Left lung (tissue), 10 donors: Measurements from ENCODE around the gene ITGB7. TPM values are rescaled to one million over a fixed set of nuclear protein-coding genes. Genes with fewer than 3 reads are reported as not detected.

ENCODE experiments used
- ATAC-seq: fragments of 200-7000 bp; cut with Tn5 transposase; one replicate; pipeline ENCODE4 v1.9.1; 2020; ENCODE audit warnings: moderate library complexity
- DNase-seq, 4 donors: peaks; one replicate each; pipeline ENCODE4 v3.0.0-alpha.2; 2013 to 2020
- H3K27ac ChIP-seq, 2 donors: fragments of 200-600 bp; sonication (generic) in 1 of 2; one replicate each; pipeline versions ENCODE4 v1.5.0 to v1.8.0; 2020 to 2021
- H3K27me3 ChIP-seq, 2 donors: fragments of 200-600 bp; sonication (generic) in 1 of 2; one replicate each; pipeline versions ENCODE4 v1.5.0 to v1.8.0; 2020 to 2021
- H3K36me3 ChIP-seq, 2 donors: fragments of 200-600 bp; sonication (generic) in 1 of 2; one replicate each; pipeline versions ENCODE4 v1.5.0 to v1.8.0; 2020 to 2021
- H3K4me1 ChIP-seq, 2 donors: fragments of 200-600 bp; one replicate each; pipeline ENCODE4 v1.8.0; 2021
- H3K4me3 ChIP-seq, 2 donors: fragments of 200-600 bp; sonication (generic) in 1 of 2; one replicate each; pipeline versions ENCODE4 v1.5.0 to v1.8.0; 2020 to 2021; ENCODE audit warnings: mild to moderate bottlenecking in 1 of 2
- H3K9me3 ChIP-seq, 2 donors: fragments of 200-600 bp; sonication (generic) in 1 of 2; one replicate each; pipeline versions ENCODE4 v1.5.0 to v1.8.0; 2020 to 2021
- intact Hi-C, 2 donors: fragments of 100-400 bp; cut with DNase I; formaldehyde crosslinking; loops; one replicate each; pipeline versions ENCODE4 v1.11.2 to v1.14.2; 2022
- polyA plus RNA-seq, 6 donors: library from polyadenylated mRNA; unstranded; fragments of 120-200 nt; gene quantifications; one replicate each; pipeline ENCODE4 v1.2.1, GENCODE V29; 2013; ENCODE audit not compliant: insufficient read length in 6 of 6
- total RNA-seq, 2 donors: library from RNA; stranded (reverse); fragmentation: NEBNext Ultra II Directional; extraction: Animal tissue kit (Norgen Biotek cat#: 25700); gene quantifications; one replicate each; pipeline ENCODE4 v1.2.1, GENCODE V29; 2021
- TF ChIP-seq, protein P1 (sequence below), 2 donors: fragments of 200-600 bp; sonication (generic) in 1 of 2; IDR thresholded peaks; one replicate each; pipeline versions ENCODE4 v1.5.0 to v1.8.0; 2021; ENCODE audit warnings: antibody characterized with exemption in 2 of 2
- donor health status: DM: no; HTN: yes; CAD: no.
- donor health status: DM: no; HTN: no; CAD: no.

The ITGB7 gene
- total and polyA plus RNA-seq, 8 donors, result 1.1 to 10.9 (median 1.8) TPM

DNA sequence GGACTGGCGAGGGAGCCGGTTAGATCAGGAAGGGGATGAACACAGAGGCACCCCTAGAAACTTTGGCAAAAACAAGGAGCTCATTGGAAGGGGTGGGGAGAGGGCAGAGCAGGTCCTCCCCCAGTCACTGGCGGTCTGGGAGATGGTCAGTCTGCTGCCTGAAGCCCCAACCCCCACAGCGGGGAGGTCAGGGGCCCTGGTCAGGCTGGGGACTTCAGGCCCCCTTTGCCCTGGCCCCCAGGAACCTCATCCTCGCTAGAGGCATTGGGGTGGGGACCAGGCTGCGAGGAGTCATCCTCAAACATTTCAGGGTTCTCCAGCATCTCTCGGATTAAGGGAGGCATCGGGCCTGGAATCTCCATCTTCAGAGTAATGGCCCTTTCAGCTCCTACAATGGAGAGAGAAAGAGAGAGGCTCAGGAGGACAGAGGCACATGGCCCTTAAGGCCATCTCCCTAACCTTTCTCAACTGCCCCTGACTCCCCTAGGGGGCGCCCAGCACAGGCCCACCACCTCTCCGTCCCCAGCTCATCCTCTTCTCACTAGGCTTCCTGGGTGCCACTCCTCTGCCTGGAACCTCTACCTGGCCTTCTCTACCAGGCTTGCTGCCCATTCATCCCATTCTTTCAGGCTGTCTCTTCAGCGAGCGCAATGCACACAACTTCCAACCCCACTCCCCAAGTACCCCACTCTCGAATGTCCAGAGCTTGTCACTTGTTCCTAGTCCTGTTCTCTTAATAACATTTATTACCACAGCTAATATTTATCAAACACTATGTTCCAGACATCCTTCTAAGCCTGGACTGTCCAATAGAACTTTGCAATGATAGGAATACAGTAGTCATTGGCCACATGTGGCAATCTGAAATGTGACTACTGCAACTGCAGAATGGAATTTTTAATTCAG is 4.7 kb upstream of the ITGB7 start:
- intact Hi-C loops, result loop anchor here in 1 of 2 donors (2.0 kb wide), 1 partner anchor 77 kb away; no protein-coding TSS in a partner anchor
- Histone ChIP-seq H3K27ac (no peak overlapping the region), H3K9me3 (no peaks in the 10 kb centered on the region), H3K36me3 (peaks cover 0 to 46% of the 10 kb centered on the region in 2 donors), H3K4me1 (peaks cover 10 to 66% of the 10 kb centered on the region in 2 donors), H3K27me3 (no peaks in the 10 kb centered on the region), H3K4me3 (no peak overlapping the region)
- ATAC-seq, result no peak
- no peak for DNase-seq
- TF ChIP-seq, protein P1, sequence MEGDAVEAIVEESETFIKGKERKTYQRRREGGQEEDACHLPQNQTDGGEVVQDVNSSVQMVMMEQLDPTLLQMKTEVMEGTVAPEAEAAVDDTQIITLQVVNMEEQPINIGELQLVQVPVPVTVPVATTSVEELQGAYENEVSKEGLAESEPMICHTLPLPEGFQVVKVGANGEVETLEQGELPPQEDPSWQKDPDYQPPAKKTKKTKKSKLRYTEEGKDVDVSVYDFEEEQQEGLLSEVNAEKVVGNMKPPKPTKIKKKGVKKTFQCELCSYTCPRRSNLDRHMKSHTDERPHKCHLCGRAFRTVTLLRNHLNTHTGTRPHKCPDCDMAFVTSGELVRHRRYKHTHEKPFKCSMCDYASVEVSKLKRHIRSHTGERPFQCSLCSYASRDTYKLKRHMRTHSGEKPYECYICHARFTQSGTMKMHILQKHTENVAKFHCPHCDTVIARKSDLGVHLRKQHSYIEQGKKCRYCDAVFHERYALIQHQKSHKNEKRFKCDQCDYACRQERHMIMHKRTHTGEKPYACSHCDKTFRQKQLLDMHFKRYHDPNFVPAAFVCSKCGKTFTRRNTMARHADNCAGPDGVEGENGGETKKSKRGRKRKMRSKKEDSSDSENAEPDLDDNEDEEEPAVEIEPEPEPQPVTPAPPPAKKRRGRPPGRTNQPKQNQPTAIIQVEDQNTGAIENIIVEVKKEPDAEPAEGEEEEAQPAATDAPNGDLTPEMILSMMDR (IDR thresholded peaks at IDR 0.05), result no peak

DNA sequence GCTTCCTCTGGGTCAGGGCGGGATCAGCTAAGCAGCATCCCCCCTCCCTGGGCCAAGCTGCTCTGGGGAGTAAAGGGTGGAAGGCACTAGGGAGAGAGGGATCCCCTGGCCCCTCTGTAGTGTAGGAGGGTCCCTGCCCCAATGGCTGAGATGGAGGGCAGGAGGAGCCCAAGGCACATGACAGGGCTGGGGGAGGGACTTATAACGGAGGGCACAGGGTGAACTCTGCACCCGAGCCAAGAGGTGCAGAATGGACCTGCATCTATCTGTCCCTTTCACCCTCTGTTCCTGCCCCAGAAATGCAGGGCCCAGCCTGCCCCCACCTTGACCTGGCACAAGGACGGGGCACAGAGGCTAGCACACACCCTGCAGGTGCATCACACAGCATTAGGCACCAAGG is 3.8 kb upstream of the ITGB7 start:
- Histone ChIP-seq H3K27me3 (no peaks in the 10 kb centered on the region), H3K4me1 (peaks cover 8 to 66% of the 10 kb centered on the region in 2 donors), H3K27ac (no peak overlapping the region), H3K36me3 (peaks cover 0 to 46% of the 10 kb centered on the region in 2 donors), H3K9me3 (no peaks in the 10 kb centered on the region), H3K4me3 (no peak overlapping the region)
- TF ChIP-seq, protein P1 (IDR thresholded peaks at IDR 0.05), result no peak
- intact Hi-C loops, result no loop called here
- DNase-seq, result no peak
- ATAC-seq, result no peak

DNA sequence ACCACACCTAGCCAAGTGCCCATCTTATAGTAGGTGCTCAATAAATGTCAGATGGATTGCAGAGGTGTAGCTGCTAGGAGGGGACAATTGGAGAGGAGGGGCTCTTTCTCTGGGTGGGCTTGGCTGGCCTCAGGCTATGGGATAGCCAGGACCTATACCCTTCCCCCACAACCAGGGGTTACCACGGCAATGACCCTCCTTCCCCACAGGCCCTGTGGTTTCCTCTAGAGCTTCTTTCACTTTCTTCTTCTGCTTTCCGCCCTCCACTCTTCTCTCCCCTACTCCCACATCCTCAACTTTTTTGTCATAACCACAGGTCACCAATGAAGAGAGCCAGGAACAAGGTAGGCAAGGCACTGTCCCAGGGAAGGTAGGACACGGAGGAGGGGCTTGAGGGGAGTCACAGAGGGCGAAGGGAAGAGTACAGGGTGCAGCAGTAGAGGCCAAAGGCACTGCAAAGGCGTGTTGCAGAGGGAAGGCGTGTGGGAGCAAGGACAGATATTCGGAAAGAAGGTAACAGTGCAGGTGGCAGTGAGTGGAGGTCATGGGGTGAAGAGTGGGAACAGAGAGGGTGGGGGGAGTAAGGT is 1.9 kb upstream of the ITGB7 start:
- intact Hi-C loops, result no loop called here
- Histone ChIP-seq H3K4me3 (peak overlapping the region in 1 of 2 donors; percentile 20), H3K27me3 (no peaks in the 10 kb centered on the region), H3K27ac (peak overlapping the region in 1 of 2 donors; percentile 76), H3K36me3 (peaks cover 0 to 40% of the 10 kb centered on the region in 2 donors), H3K4me1 (peaks cover 8 to 61% of the 10 kb centered on the region in 2 donors), H3K9me3 (no peaks in the 10 kb centered on the region)
- DNase-seq (no peak), ATAC-seq (no peak)
- TF ChIP-seq, protein P1 (IDR thresholded peaks at IDR 0.05), result no peak

DNA sequence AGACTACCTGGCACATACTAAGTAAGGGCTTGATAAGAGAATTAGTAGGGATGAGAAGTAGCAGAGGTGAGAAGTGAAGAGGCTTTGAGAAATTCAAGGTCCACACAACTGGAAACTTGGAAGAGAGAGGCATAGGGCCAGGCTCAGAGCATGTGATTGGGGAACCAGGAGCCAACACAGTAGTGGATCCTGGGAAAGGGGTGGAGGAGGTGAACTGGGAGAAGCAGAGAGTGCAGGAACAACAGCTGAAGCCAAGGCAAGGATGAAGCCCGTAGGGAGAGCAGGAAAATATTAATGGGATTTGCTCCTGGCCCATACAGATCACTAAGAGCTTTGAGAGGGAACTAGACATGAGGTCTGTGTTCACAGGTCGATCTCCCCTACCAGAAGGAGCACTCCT is 1.4 kb upstream of the ITGB7 start:
- Histone ChIP-seq H3K27me3 (no peaks in the 10 kb centered on the region), H3K36me3 (peaks cover 0 to 34% of the 10 kb centered on the region in 2 donors), H3K4me3 (no peak overlapping the region), H3K4me1 (peaks cover 8 to 56% of the 10 kb centered on the region in 2 donors), H3K27ac (peak overlapping the region in 1 of 2 donors; percentile 76), H3K9me3 (no peaks in the 10 kb centered on the region)
- TF ChIP-seq, protein P1 (IDR thresholded peaks at IDR 0.05), result no peak
- ATAC-seq (no peak), DNase-seq (no peak)
- intact Hi-C loops, result no loop called here
